Stimulated activated CD4-positive, alpha-beta T cell treated with anti-CD3 and anti-CD28 coated beads, Interleukin-4, amount 100 ng/mL, for 1 hour (primary cell): Measurements from ENCODE around the gene SDC1.
"Not testable (repeated sequence)": the region's sequence is repeated elsewhere in the genome, so short reads cannot be mapped to it uniquely, and the experiment has no call there.

ENCODE experiments used
- DNase-seq: peaks from one replicate; pipeline ENCODE4 v3.0.0-alpha.2; 2020

The SDC1 gene

DNA sequence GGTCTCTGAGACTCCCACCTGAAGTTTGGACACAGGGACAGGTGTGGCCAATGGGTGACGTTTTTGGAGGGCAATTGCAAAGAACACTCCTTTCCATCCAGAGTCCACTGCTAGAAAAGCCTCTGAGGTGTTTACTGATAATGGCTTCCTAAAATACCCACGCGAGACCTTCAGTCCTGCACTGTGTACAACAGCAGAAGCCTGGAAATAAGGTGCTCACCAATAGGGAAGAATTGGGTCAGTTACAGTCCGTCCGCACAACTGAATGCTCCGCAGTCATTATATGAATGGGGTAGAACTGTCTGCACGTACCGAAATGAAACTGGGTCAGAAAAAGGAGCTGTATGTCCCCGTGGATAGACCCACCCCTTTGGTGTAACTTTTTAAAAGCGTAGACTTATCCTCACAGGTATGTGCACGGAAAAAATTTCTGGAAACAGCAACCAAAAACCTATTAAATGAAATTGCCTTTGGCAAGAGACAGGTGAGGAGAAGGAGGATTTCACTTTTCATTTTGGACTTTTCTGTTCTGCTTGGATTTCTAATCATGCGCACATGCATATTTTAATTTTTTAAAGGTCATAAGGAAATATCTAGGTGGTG is 29.4 kb downstream of the SDC1 start:
- DNase-seq = no peak

DNA sequence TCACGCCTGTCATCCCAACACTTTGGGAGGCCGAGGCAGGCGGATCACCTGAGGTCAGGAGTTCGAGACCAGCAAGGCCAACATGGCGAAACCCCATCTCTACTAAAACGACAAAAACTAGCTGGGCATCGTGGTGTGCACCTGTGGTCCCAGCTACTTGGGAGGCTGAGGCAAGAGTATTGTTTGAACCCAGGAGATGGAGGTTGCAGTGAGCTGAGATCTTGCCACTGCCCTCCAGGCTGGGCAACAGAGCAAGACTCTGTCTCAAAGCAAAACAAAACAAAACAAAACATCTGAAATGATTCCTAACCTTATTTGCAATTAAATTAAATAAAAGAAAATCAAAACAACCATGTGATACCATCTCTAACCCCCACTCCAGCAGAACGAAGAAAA is 29.9 kb downstream of the SDC1 start:
- not testable (repeated sequence) for DNase-seq

DNA sequence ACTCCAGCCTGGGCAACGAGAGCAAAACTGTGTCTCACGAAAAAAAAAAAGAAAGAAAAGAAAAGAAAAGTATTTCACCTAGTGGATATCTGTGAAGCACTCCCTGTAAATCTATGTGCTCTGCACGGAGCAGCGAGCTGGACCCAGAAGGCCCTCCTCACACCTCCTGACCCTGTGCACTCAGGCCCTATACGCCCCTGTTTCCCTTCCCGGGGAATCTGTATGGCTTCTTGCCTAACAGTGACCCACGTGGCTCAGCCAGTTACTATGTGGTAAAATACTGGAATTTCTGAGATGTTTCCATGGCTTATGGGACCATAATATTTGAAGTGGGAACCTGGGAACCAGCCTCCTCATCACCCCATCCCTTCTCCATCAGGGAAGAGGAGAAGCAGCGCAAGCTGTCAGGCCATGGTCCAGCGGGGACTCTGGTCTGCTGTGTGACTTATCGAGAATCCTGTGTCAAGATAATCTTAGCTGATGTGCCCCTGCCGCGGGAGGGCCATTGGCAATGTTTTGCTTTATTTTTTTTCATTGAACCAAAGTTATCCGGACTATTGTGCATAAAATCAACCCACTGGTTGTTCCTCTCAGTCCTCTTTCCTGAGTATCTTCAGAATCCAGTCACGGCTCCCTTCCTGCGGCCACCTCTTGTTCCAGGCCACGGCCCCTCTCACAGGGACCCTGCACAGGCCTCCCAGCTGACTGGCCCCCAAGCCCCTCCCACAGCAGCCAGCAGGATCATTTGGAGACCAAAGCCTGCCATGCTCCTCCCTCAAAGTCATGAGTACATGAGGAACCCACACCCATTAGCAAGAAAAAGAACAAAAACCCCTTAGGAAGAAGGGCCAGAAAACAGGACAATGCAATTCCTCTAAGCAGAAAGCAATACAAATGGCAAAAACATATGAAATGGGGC is 30.6 kb downstream of the SDC1 start:
- DNase-seq = no peak

DNA sequence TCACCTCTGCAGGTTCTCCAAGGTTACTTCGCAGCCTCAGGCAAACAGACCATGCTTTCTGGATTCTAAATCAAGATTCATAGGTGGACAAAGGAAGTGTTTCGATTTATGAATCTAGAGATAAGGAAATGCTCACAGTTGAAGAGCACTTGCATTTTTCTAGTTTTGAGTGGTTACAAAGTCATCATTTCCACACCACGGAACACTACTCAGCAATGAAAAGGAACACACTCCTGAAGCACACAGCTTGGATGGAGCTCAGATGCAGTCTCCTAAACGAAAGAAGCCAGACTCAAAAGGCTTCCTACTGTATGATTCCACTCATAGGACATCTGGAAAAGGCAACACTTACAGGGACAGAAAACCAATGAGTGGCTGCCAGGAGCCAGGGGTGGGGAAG is 31.7 kb downstream of the SDC1 start:
- DNase-seq = no peak

GRCh38 chr2:20192781-20193180 is 32.1 kb downstream of the SDC1 start:
- DNase-seq = no peak

DNA sequence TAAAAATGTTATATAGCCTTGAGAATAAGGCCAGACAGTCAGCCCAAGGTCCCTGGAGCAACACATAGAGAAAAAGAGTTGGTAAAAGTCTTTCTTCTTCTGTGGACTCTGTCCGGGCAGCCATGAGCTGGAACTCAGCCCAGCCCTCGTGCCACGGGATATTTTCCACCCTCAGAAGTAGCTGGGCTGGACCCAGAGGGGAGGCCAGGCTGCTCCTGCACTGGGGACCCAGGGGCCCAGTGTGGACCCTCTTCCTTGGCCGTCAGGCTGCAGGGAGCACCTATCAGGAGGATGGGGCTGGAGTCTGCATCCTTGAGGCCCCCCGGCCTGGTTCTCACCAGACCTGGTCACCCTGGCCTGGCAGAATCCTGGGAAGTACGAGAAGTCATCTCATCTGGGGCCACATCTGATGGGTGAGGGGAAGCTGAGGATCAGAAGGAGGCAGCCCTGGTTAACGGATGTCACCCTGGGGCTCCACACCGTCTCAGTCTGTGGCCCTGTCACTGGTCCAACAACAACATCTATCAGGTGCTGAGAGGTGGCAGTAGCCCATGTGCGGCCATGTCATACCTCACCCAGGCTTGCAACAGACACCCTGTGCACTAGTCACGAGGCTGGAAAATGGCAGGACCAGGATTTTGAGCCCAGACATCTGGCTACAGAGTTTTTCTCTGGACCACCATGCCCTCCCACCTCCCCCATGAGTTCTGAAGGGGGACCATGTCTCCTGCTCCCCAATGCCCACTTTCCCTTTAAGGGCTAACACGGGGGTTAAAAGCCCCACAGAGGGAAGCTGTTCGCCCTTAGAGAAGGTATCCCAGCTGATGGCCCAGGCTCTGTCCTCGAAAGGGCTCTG is 33.0 kb downstream of the SDC1 start:
- no peak for DNase-seq

- no peak for DNase-seq
These were observed 33.8 kb downstream of the SDC1 start for GRCh38 chr2:20190876-20191713.

GRCh38 chr2:20190170-20190569 is 34.8 kb downstream of the SDC1 start:
- DNase-seq = no peak

GRCh38 chr2:20189299-20189931 is 35.5 kb downstream of the SDC1 start:
- DNase-seq = no peak

DNA sequence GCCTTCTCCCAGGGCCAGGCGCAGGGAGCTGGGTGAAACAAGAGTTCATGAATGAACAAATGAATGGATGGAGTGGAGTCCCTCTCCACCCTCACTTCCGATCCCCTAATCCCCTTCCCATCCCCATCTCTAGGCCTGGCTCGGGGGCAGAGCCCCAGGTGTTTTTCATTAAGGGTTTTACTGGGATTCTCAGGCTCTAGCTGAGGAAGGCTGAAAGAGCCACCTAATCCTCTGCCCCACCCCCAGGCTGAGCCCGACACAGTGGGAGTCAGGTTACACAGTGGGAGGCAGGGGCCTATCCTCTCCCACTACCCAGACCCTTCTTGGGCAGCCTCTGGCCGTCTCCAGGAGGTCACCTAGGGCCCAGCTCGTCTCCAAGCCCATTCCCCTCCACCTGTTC is 36.1 kb downstream of the SDC1 start:
- no peak for DNase-seq

DNA sequence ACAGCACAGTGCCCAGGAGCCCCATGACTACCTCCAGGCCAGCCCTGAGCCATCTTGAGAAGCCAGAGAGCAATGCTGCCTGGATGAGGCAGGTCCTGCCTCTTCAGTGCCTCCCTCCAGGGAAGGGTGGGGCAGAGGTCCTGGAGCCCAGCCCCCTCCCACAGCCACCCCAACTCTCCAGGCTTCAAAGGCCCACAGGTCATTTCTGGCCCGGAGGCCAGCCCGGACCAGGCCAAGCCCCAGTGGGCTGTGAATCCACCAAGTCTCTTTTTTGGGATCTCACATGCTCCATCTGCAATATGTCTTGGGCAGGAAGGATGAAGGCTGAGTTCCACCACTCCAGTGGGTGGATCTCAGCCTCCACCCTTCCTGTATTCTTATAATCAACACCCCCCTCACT is 36.7 kb downstream of the SDC1 start:
- DNase-seq = no peak

GRCh38 chr2:20187331-20187730 is 37.6 kb downstream of the SDC1 start:
- no peak for DNase-seq

DNA sequence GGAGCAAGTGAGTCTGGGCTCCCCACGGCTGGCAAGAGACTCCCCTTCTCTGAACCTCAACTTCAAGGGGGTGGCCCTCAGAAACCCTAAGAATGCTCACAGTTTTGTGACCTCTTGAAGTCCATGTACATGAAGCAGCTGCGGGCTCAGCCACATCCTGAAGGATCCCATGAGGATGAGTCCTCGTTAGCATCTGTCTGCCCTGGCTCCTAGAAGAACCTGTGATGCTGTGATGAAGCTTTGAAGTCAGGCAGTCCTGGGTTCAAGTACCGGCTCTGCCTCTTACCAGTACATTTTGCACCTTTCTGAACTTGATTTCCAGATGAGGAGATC is 38.1 kb downstream of the SDC1 start:
- DNase-seq = no peak

DNA sequence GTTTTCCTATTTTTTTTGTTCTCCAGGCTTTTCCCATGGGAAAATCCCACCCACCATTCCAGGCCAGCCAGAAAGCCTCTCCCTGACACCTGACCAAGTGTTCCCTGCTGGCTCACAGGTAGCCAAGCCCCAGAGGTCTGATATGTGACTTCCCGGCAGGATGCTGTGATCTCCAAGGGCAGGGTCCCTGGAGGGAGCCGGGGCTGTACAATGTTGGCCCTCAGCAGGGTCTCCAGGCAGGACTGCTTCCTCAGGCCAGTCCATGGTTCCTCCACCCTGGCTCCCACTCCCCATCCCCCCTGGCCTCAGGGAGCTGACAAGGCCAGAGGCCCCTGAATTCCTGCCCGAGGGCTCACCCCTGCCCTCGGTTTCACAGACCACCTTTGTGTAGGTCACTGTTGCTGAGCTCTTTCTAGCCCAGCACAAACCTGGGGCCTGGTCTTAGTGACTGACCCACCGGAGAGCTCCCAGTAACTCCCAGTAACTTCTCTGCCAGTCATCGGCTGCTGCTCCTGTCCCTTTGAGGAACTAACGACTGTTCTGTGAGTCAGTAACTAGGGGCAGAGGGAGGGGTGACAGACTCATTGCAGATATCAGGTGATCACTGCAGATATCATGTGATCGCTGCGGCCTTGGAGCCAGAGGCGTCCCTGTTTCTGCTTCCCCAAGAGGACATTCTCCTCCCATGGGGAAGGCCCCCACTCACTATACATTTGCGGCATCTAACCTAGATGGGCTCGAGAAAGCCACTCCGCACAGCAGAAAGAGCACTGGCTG is 38.7 kb downstream of the SDC1 start:
- DNase-seq = no peak

- no peak for DNase-seq
These were observed 39.5 kb downstream of the SDC1 start for GRCh38 chr2:20185176-20186022.

DNA sequence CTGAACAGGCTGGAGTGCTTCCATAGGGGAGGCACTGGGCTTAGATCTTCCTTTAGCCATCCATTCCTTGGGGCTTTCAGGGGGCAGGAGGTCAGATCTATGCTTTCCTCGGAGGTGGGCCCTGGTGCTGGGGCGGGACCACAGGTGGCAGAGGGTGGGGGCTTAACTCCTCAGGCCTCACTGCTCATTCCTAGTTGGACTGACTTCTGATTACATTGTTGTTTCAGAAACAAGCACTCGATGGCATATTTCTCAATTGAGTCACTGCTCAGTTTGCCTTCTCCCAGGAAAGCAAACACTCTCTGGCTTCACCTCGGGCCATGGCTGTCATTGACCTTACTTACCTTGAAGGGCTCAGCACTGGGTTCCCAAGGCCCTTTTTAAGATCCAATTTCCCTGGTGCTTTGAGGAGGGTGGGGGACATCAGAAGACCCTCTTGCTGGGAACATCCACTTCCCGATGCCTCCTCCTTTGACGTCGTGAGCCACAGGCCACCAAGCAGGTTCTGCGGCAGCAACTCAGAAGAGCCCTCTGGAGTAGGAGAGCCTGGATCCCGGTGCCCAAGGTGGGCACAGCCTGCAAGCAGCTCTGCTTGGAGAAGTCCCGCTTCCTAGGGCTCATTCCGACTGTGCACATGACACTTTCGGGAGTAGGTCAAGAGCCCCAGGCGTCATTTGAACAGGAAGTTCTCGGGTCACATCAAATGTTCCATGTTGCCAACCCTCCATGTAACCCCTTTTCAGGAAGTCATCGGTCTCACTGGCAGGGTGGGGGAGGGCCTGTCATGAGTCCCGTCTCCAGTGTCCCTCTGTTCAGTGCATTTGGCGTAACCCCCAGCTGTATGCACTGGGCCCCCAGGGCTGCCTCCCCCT is 40.6 kb downstream of the SDC1 start:
- no peak for DNase-seq

- DNase-seq = no peak
These were observed 41.6 kb downstream of the SDC1 start for GRCh38 chr2:20183373-20183772.

DNA sequence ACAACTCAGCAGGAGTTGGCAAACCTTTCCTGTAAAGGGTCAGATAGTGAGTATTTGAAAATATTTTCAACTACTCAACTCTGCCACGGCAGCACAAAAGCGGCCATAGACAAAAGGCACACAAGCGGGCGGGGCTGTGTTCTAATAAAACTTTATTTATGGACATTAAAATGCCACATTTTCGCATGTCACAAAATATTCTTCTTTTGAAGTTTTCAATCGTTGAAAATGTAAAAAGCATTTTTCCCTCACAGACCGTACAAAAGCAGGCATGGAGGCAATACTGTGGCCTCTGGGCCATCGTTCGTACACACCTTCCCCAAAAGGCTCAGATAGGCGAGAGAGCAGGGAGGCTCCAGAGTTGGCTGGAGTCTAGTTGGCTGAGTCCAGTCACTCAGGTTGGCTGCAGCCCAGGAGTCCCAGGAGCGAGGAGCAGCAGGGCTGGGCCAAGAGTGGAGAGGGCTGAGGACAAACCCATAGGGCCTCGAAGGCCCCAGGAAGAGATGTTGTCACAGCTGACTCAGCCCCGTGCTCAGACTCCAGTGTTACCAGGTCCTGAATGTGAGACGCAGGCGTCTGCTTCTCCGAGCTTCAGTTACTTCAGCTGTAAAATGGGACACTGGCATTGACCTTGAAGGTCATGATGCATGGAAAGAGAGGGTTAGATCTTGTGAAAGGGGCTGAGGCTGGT is 42.5 kb downstream of the SDC1 start:
- no peak for DNase-seq

DNA sequence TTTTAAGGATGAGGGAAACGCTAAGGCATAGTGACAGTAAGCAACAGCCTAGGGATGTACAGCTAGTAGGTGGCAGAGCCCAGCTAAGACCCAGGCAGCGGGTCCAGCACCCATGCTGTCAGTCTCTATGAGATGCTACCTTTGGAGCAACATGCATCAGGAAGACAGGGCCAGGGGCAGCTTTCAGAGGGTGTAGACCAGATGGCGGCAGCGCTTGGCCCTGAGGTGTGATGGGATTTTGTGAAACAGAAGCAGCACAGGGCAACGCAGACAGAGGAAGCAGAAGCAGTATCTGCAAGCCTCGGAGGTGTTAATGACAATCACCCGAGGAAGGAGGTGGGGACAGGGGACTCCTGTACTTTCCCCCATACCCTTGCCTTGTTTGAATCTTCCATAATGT is 43.2 kb downstream of the SDC1 start:
- no peak for DNase-seq
